ENCODE results near the gene BTF3.

GRCh38 chr5:73498057-73498992, at the start of gene BTF3:
- TF ChIP-seq CTCF (IDR thresholded peaks at IDR 0.05) (no peak), POLR2A (IDR thresholded peaks at IDR 0.05) (peak in 1 of 2 donors; percentile 63)
